ENCODE measurements around the gene EIF2B4.

GRCh38 chr2:27324720-27325119 is 45.4 kb downstream of the EIF2B4 start:
- TF ChIP-seq EP300 (IDR thresholded peaks at IDR 0.05), result no peak
- TF ChIP-seq, protein P1, sequence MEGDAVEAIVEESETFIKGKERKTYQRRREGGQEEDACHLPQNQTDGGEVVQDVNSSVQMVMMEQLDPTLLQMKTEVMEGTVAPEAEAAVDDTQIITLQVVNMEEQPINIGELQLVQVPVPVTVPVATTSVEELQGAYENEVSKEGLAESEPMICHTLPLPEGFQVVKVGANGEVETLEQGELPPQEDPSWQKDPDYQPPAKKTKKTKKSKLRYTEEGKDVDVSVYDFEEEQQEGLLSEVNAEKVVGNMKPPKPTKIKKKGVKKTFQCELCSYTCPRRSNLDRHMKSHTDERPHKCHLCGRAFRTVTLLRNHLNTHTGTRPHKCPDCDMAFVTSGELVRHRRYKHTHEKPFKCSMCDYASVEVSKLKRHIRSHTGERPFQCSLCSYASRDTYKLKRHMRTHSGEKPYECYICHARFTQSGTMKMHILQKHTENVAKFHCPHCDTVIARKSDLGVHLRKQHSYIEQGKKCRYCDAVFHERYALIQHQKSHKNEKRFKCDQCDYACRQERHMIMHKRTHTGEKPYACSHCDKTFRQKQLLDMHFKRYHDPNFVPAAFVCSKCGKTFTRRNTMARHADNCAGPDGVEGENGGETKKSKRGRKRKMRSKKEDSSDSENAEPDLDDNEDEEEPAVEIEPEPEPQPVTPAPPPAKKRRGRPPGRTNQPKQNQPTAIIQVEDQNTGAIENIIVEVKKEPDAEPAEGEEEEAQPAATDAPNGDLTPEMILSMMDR (IDR thresholded peaks at IDR 0.05), result no peak

Measured in gastroesophageal sphincter (tissue), 3 donors.